Common myeloid progenitor, CD34-positive (primary cell): ENCODE data around the gene GGA2.
"Not testable (repeated sequence)": the region's sequence is repeated elsewhere in the genome, so short reads cannot be mapped to it uniquely, and the experiment has no call there.

Experiments
- CTCF ChIA-PET: fragments of 350-600 bp; sonication (Branson Sonifier 250); formaldehyde crosslinking; loops from one replicate; lab custom pipeline; 2021; ENCODE audit warnings: antibody characterized with exemption; lab: Charles Lee
- POLR2A ChIA-PET: fragments of 350-600 bp; sonication (Branson Sonifier 250); formaldehyde crosslinking; loops from one replicate; lab custom pipeline; 2021; ENCODE audit warnings: antibody characterized with exemption; lab: Charles Lee
- DNase-seq, 3 donors: peaks; one replicate each; pipeline versions ENCODE4 v3.0.0 to v3.0.0-alpha.2; 2013
- H3K27ac ChIP-seq, 2 experiments: 1 replicate in 1 of 2; 2 replicates in 1 of 2; pipeline ENCODE4 v1.7.0; 2013; ENCODE audit warnings: inconsistent platforms in 2 of 2, low read length in 2 of 2, mild to moderate bottlenecking in 2 of 2, low read depth in 1 of 2, moderate library complexity in 1 of 2; ENCODE audit not compliant: severe bottlenecking in 2 of 2, insufficient read depth in 1 of 2, poor library complexity in 1 of 2
- H3K27me3 ChIP-seq, 5 experiments: replicated peaks in 2 of 5; 1 replicate in 3 of 5; 2 replicates in 2 of 5; pipeline versions ENCODE4 v1.6.1 to v1.7.0; 2013; ENCODE audit warnings: low read length in 4 of 5, mild to moderate bottlenecking in 2 of 5, moderate library complexity in 2 of 5, inconsistent platforms in 1 of 5; ENCODE audit not compliant: insufficient read depth in 5 of 5, control insufficient read depth in 4 of 5
- H3K36me3 ChIP-seq, 4 experiments: 1 replicate in 2 of 4; 2 replicates in 2 of 4; pipeline versions ENCODE4 v1.6.1 to v1.7.0; 2013; ENCODE audit warnings: low read length in 3 of 4, control low read depth in 1 of 4, mild to moderate bottlenecking in 1 of 4; ENCODE audit not compliant: control insufficient read depth in 4 of 4, insufficient read depth in 4 of 4
- H3K4me1 ChIP-seq, 4 experiments: 1 replicate in 3 of 4; 2 replicates in 1 of 4; pipeline versions ENCODE4 v1.6.1 to v1.7.1; 2013; ENCODE audit warnings: low read length in 3 of 4, mild to moderate bottlenecking in 3 of 4, control low read depth in 1 of 4, inconsistent platforms in 1 of 4, moderate library complexity in 1 of 4; ENCODE audit not compliant: control insufficient read depth in 4 of 4, insufficient read depth in 4 of 4; ENCODE audit errors: control extremely low read depth in 1 of 4
- H3K4me3 ChIP-seq, 7 experiments: 1 replicate in 4 of 7; 2 replicates in 3 of 7; pipeline versions ENCODE4 v1.5.1 to v1.7.0; 2013; ENCODE audit warnings: mild to moderate bottlenecking in 7 of 7, low read length in 6 of 7, moderate library complexity in 6 of 7, inconsistent platforms in 2 of 7, low read depth in 2 of 7, control low read depth in 1 of 7; ENCODE audit not compliant: insufficient read depth in 4 of 7, control insufficient read depth in 1 of 7; ENCODE audit errors: extremely low read depth in 1 of 7
- H3K9me3 ChIP-seq, 5 experiments: 1 replicate in 4 of 5; 2 replicates in 1 of 5; pipeline versions ENCODE4 v1.6.1 to v1.7.1; 2013; ENCODE audit warnings: low read length in 4 of 5, mild to moderate bottlenecking in 2 of 5, inconsistent platforms in 1 of 5, low read depth in 1 of 5, moderate library complexity in 1 of 5; ENCODE audit not compliant: control insufficient read depth in 4 of 5, insufficient read depth in 2 of 5; ENCODE audit errors: control extremely low read depth in 1 of 5
- WGBS: methylation state at CpG from one replicate; pipeline ENCODE4 v1.1.5; 2013; ENCODE audit not compliant: insufficient coverage; 5-methylcytosine and 5-hydroxymethylcytosine counted together

The GGA2 gene

DNA sequence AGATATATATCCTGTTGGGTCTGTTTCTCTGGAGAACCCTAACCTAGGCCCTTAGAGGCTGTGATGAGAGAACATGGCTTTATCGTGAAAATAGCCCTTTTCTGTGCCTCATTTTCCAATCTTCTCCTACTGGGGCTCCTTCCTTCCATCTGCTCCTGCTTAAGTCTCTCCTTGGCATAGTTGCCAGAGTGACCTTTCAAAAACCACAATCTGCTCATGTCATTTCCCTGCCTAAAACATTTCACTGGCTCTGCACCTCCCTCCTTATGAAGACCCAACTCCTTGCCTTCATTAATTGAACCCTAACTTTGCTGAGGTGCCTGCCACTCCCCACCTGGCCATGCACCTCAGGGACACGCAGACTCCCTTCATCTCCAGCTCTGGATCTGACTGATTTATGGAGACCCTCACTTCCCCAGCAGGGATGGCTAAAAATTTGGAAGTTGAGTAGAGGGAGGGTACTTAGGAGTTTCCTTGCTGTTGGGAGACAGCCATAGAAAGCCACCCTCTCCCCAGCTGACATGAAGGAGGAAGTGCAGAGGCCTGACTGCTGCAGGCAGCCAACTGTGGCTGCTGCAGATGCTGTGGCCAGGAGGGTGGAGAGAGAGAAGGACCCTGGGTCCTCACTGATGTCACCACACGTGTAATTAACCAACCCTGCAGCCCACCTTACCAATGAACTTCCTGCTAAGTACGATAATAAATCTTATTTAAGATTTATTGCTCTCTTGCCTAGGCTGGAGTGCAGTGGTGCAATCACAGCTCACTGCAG, 6.3 kb upstream of the GGA2 start:
- H3K9me3 ChIP-seq, result no peaks in the 10 kb centered on the region
- peaks cover 0 to 2% (median 0%) of the 10 kb centered on the region in 5 experiments for H3K27me3 ChIP-seq
- DNase-seq, result peak; percentile 40 to 89 (median 82)
- ChIA-PET CTCF (interaction anchor here (1.4 kb wide), 1 partner anchor 80 kb away, joined by 3 read pairs; no protein-coding TSS in a partner anchor), POLR2A (no interaction called here)
- H3K4me1 ChIP-seq, result peaks cover 4 to 37% (median 14%) of the 10 kb centered on the region in 4 experiments
- H3K4me3 ChIP-seq, result no peak overlapping the region
- H3K27ac ChIP-seq, result no peak overlapping the region
- peaks cover 4 to 9% (median 6%) of the 10 kb centered on the region in 4 experiments for H3K36me3 ChIP-seq
- WGBS, result 90% methylated on average over 1 of the region's 4 CpGs

DNA sequence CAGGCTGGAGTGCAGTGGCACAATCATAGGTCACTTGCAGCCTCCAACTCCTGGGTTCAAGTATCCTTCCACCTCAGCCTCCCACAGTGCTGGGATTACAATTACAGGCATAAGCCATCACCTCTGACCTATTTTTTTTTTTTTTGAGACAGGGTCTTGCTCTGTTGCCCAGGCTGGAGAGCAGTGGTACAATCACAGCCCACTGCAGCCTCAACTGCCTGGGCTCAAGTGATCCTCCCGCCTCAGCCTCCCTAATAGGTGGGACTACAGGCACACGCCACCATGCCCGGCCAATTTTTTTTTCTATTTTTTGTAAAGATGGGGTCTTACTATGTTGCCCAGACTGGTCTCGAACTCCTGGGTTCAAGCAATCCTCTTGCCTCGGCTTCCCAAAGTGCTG, 5.6 kb upstream of the GGA2 start:
- no peak overlapping the region for H3K27ac ChIP-seq
- DNase-seq, result no peak
- ChIA-PET CTCF (no interaction called here), POLR2A (no interaction called here)
- H3K4me3 ChIP-seq, result no peak overlapping the region
- peaks cover 4 to 34% (median 14%) of the 10 kb centered on the region in 4 experiments for H3K4me1 ChIP-seq
- peaks cover 2 to 9% (median 6%) of the 10 kb centered on the region in 4 experiments for H3K36me3 ChIP-seq
- H3K27me3 ChIP-seq, result peaks cover 0 to 2% (median 0%) of the 10 kb centered on the region in 5 experiments
- no peaks in the 10 kb centered on the region for H3K9me3 ChIP-seq
- 93% methylated on average over 5 of the region's 5 CpGs for WGBS

DNA sequence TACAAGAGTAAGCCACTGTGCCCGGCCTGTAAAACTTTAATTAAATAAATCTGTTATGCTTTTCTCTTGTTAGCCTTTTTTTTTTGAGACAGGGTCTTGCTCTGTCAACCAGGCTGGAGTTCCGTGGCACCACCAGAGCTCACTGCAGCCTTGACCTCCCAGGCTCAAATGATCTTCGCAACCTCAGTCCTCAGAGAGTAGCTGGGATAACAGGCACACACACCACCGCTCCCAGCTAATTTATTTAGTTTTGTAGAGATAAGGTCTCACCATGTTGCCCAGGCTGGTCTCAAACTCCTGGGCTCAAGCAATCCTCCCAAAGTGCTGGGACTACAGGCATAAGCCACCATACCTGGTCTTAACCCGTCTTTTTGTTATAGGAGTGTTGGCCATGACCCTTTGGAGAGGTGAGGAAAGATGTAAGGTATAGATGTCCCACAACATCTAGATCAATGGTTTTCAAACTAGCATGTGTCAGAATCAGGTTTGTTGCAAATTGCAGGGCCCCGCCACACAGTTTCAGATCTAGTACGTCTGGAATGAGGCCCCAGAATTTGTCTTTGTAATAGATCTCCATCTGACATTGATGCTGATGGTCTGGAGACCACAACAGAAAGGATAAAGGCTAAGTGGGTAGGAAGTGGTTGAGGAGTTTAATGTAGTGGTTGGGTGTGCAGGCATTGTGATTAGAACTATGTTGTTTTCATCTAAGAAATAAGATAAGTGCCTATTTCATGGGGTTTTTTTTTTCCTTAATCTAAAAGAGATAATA, 4.3 kb upstream of the GGA2 start:
- no peak overlapping the region for H3K27ac ChIP-seq
- DNase-seq, result peak; percentile 56 to 91 (median 86)
- H3K9me3 ChIP-seq, result no peaks in the 10 kb centered on the region
- WGBS, result 62% methylated on average over 5 of the region's 7 CpGs
- POLR2A ChIA-PET, result interaction anchor here (0.7 kb wide), 1 partner anchor 444 kb away, joined by 3 read pairs; no protein-coding TSS in a partner anchor
- peaks cover 0 to 2% (median 0%) of the 10 kb centered on the region in 5 experiments for H3K27me3 ChIP-seq
- peaks cover 5 to 29% (median 24%) of the 10 kb centered on the region in 4 experiments for H3K4me1 ChIP-seq
- CTCF ChIA-PET, result no interaction called here
- no peak overlapping the region for H3K4me3 ChIP-seq
- peaks cover 2 to 7% (median 5%) of the 10 kb centered on the region in 4 experiments for H3K36me3 ChIP-seq

DNA sequence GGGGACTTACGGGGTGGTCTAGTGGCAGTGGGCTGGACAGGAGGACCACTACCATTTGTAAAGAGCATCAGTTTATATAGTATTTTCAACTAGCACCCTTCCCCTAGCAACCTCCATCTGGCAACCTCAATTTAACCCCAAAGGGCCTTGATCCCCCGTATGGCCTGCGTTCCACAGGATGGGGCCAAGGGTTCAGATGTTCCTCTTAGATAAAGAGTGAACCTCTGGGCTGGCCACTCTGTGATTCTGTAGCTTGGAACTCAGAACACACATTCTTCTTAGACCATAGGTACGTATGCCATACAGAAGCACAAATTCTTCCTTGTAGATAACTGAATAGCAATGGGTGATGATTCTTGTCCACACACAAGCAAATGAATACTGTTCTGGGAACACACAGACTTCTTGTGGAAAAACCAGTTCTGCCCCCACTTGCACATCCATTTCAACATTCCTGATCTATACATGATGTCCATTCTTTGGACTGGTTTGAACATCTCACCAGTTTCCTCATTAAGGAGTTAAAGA, 1.9 kb upstream of the GGA2 start:
- H3K27me3 ChIP-seq, result peaks cover 0 to 2% (median 0%) of the 10 kb centered on the region in 5 experiments
- H3K4me3 ChIP-seq, result no peak overlapping the region
- H3K9me3 ChIP-seq, result no peaks in the 10 kb centered on the region
- H3K4me1 ChIP-seq, result peaks cover 14 to 39% (median 32%) of the 10 kb centered on the region in 4 experiments
- ChIA-PET POLR2A (no interaction called here), CTCF (no interaction called here)
- H3K36me3 ChIP-seq, result peaks cover 0 to 2% (median 0%) of the 10 kb centered on the region in 4 experiments
- WGBS, result 74% methylated on average over 4 of the region's 4 CpGs
- DNase-seq, result peak in 1 of 3 donors; percentile 9
- H3K27ac ChIP-seq, result no peak overlapping the region

DNA sequence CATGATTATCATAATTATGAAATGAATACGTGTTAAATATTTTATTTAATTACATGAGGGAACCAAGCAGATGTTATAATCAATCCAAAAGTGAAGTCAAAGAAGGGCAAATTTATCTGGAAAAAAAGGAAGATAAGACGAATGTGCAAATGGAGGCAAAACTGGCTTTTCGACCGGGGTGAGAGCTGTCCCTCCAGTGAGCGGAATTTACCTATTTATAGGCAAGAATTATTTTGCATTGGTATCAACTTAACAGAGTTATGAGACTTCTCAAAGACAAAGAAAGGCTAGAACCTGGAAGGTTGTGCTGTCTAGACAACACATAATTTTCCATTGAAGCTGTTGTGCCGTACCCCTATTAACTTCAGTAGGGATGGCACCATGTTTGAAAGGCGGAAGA, 1.4 kb upstream of the GGA2 start:
- Histone ChIP-seq H3K9me3 (no peaks in the 10 kb centered on the region), H3K27me3 (peaks cover 0 to 2% (median 0%) of the 10 kb centered on the region in 5 experiments), H3K4me1 (peaks cover 14 to 37% (median 31%) of the 10 kb centered on the region in 4 experiments), H3K27ac (no peak overlapping the region), H3K36me3 (peaks cover 0 to 2% (median 0%) of the 10 kb centered on the region in 4 experiments), H3K4me3 (no peak overlapping the region)
- ChIA-PET POLR2A (no interaction called here), CTCF (no interaction called here)
- DNase-seq, result no peak
- 100% methylated on average over 5 of the region's 7 CpGs for WGBS

DNA sequence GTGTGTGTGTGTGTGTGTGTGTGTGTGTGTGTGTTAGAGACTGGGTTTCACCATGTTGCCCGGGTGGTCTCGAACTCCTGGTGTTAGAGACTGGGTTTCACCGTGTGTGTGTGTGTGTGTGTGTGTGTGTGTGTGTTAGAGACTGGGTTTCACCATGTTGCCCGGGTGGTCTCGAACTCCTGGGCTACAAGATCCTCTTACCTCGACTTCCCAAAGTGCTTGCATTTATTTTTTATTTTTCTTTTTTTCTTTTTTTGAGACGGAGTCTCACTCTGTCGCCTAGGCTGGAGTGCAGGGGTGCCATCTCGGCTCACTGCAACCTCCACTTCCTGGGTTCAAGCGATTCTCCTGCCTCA, 599 bp upstream of the GGA2 start:
- POLR2A ChIA-PET, H3K27me3 ChIP-seq, DNase-seq, H3K36me3 ChIP-seq, CTCF ChIA-PET, H3K27ac ChIP-seq, H3K9me3 ChIP-seq: not testable (repeated sequence)
- H3K4me1 ChIP-seq, result peaks cover 11 to 32% (median 27%) of the 10 kb centered on the region in 4 experiments
- 94% methylated on average over 4 of the region's 10 CpGs for WGBS
- H3K4me3 ChIP-seq, result peak overlapping the region in 6 of 7 experiments; percentile 56 to 87 (median 76)
